ENCODE measurements around the gene MFSD6. TPM values are rescaled to one million over a fixed set of nuclear protein-coding genes. Genes with fewer than 3 reads are reported as not detected.

The MFSD6 gene
- polyA plus RNA-seq, 2 of the 4 experiments (the other 2 are of a cell fraction), result 14.3 to 41.3 TPM

DNA sequence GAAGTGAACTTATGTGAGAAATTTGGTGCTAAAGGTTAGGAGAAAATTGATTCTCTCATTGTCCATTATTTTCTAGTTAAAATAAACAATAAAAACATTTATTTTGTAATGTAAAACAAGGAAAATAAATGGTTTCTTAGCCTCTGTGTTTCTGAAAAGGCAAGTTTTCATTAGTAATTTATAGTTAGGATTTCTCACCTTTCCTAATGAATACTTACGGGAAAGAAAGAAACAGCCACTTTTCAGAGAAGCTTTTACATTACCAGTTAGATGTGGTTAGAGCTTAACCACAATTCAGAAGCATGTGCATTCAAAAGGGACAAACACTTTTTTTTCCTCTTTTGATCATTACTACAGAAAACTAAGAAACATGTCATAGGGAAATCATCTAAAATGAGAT, 107.5 kb downstream of the MFSD6 start:
- TF ChIP-seq, protein P1, sequence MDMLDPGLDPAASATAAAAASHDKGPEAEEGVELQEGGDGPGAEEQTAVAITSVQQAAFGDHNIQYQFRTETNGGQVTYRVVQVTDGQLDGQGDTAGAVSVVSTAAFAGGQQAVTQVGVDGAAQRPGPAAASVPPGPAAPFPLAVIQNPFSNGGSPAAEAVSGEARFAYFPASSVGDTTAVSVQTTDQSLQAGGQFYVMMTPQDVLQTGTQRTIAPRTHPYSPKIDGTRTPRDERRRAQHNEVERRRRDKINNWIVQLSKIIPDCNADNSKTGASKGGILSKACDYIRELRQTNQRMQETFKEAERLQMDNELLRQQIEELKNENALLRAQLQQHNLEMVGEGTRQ (IDR thresholded peaks at IDR 0.05), result no peak
- TF ChIP-seq FOSL2 (IDR thresholded peaks at IDR 0.05), result no peak
- TF ChIP-seq FOSL2 (CRISPR knock-in tag; IDR thresholded peaks at IDR 0.05), result no peak
- no peak for TF ChIP-seq POLR2AphosphoS2 (conservative IDR thresholded peaks at IDR 0.05; ENCODE audit: low read length)
- no peak for TF ChIP-seq FOSB (CRISPR knock-in tag; IDR thresholded peaks at IDR 0.05)
- no peak for TF ChIP-seq CEBPB (IDR thresholded peaks at IDR 0.05)
- TF ChIP-seq, protein P2, sequence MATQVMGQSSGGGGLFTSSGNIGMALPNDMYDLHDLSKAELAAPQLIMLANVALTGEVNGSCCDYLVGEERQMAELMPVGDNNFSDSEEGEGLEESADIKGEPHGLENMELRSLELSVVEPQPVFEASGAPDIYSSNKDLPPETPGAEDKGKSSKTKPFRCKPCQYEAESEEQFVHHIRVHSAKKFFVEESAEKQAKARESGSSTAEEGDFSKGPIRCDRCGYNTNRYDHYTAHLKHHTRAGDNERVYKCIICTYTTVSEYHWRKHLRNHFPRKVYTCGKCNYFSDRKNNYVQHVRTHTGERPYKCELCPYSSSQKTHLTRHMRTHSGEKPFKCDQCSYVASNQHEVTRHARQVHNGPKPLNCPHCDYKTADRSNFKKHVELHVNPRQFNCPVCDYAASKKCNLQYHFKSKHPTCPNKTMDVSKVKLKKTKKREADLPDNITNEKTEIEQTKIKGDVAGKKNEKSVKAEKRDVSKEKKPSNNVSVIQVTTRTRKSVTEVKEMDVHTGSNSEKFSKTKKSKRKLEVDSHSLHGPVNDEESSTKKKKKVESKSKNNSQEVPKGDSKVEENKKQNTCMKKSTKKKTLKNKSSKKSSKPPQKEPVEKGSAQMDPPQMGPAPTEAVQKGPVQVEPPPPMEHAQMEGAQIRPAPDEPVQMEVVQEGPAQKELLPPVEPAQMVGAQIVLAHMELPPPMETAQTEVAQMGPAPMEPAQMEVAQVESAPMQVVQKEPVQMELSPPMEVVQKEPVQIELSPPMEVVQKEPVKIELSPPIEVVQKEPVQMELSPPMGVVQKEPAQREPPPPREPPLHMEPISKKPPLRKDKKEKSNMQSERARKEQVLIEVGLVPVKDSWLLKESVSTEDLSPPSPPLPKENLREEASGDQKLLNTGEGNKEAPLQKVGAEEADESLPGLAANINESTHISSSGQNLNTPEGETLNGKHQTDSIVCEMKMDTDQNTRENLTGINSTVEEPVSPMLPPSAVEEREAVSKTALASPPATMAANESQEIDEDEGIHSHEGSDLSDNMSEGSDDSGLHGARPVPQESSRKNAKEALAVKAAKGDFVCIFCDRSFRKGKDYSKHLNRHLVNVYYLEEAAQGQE (IDR thresholded peaks at IDR 0.05), result no peak
- no peak for TF ChIP-seq RFX5 (IDR thresholded peaks at IDR 0.05)
- no peak for TF ChIP-seq ZSCAN20 (CRISPR knock-in tag; IDR thresholded peaks at IDR 0.05)
- TF ChIP-seq FOXS1 (CRISPR knock-in tag; IDR thresholded peaks at IDR 0.05), result no peak
- TF ChIP-seq HEYL (CRISPR knock-in tag; IDR thresholded peaks at IDR 0.05), result no peak
- TF ChIP-seq HOXB13 (CRISPR knock-in tag; IDR thresholded peaks at IDR 0.05; ENCODE audit: low read depth), result no peak
- TF ChIP-seq, protein P3, sequence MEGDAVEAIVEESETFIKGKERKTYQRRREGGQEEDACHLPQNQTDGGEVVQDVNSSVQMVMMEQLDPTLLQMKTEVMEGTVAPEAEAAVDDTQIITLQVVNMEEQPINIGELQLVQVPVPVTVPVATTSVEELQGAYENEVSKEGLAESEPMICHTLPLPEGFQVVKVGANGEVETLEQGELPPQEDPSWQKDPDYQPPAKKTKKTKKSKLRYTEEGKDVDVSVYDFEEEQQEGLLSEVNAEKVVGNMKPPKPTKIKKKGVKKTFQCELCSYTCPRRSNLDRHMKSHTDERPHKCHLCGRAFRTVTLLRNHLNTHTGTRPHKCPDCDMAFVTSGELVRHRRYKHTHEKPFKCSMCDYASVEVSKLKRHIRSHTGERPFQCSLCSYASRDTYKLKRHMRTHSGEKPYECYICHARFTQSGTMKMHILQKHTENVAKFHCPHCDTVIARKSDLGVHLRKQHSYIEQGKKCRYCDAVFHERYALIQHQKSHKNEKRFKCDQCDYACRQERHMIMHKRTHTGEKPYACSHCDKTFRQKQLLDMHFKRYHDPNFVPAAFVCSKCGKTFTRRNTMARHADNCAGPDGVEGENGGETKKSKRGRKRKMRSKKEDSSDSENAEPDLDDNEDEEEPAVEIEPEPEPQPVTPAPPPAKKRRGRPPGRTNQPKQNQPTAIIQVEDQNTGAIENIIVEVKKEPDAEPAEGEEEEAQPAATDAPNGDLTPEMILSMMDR (IDR thresholded peaks at IDR 0.05), result no peak
- TF ChIP-seq, protein P4, sequence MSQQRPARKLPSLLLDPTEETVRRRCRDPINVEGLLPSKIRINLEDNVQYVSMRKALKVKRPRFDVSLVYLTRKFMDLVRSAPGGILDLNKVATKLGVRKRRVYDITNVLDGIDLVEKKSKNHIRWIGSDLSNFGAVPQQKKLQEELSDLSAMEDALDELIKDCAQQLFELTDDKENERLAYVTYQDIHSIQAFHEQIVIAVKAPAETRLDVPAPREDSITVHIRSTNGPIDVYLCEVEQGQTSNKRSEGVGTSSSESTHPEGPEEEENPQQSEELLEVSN (IDR thresholded peaks at IDR 0.05; ENCODE audit: borderline replicate concordance, low read depth), result no peak
- no peak for TF ChIP-seq EP300 (IDR thresholded peaks at IDR 0.05)
- TF ChIP-seq SREBF2 (IDR thresholded peaks at IDR 0.05), result no peak
- no peak for TF ChIP-seq CBX2 (IDR thresholded peaks at IDR 0.05; ENCODE audit: borderline replicate concordance, low read depth)
- TF ChIP-seq, protein P5, sequence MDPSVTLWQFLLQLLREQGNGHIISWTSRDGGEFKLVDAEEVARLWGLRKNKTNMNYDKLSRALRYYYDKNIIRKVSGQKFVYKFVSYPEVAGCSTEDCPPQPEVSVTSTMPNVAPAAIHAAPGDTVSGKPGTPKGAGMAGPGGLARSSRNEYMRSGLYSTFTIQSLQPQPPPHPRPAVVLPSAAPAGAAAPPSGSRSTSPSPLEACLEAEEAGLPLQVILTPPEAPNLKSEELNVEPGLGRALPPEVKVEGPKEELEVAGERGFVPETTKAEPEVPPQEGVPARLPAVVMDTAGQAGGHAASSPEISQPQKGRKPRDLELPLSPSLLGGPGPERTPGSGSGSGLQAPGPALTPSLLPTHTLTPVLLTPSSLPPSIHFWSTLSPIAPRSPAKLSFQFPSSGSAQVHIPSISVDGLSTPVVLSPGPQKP (IDR thresholded peaks at IDR 0.05; ENCODE audit: low read depth, low read length), result no peak
- TF ChIP-seq ZNF302 (CRISPR knock-in tag; IDR thresholded peaks at IDR 0.05), result no peak
- CTCF ChIA-PET, result no interaction called here
- POLR2A ChIA-PET, result no interaction called here
- DNase-seq (ENCODE audit: low read depth in 1 of 2, low spot score in 1 of 2), result no peak
- ATAC-seq, result no peak
- peaks cover 5% of the 10 kb centered on the region; the same call in 1 of the 3 replicates for H3K4me1 ChIP-seq
- H3K4me3 ChIP-seq, result no peak overlapping the region
- 91% methylated on average over 1 of the region's 1 CpG for WGBS (ENCODE audit: missing lambda C conversion rate)
- no peak for FAIRE-seq
- H3K27ac ChIP-seq, result no peak overlapping the region
- H3K4me2 ChIP-seq, result no peak overlapping the region
- no peaks in the 10 kb centered on the region for H3K9me3 ChIP-seq

DNA sequence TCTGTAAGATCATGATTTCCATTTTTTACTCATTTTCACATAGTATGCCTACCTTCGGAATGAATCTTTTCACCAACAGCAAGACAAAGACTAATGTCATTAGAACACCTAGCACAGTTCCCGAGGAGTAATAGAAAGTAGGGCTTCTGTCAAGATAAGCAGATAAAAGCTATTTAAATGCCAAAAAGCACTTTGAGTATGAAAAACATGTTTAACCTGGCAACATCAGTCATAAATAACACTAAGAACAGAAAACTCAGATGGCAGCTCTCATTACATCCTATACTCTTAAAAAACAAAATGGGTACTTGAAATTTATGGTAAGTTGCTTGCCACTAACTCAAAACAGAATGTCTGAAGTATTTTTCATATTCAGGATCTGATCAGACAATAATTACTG, 109.3 kb downstream of the MFSD6 start:
- 93% methylated on average over 2 of the region's 2 CpGs for WGBS (ENCODE audit: missing lambda C conversion rate)
- FAIRE-seq (no peak), DNase-seq (ENCODE audit: low read depth in 1 of 2, low spot score in 1 of 2) (no peak), ATAC-seq (no peak)
- H3K9me3 ChIP-seq, result no peaks in the 10 kb centered on the region
- TF ChIP-seq, protein P6, sequence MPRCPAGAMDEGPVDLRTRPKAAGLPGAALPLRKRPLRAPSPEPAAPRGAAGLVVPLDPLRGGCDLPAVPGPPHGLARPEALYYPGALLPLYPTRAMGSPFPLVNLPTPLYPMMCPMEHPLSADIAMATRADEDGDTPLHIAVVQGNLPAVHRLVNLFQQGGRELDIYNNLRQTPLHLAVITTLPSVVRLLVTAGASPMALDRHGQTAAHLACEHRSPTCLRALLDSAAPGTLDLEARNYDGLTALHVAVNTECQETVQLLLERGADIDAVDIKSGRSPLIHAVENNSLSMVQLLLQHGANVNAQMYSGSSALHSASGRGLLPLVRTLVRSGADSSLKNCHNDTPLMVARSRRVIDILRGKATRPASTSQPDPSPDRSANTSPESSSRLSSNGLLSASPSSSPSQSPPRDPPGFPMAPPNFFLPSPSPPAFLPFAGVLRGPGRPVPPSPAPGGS (IDR thresholded peaks at IDR 0.05), result no peak
- TF ChIP-seq CHD4 (IDR thresholded peaks at IDR 0.05; ENCODE audit: borderline replicate concordance) (no peak), NR3C1 (IDR thresholded peaks at IDR 0.05) (no peak)
- H3K4me1 ChIP-seq, result no peaks in the 10 kb centered on the region
- H3K4me2 ChIP-seq, result no peak overlapping the region
- ChIA-PET CTCF (interaction anchor here (0.6 to 0.7 kb wide), 2 partner anchors 107 to 666 kb away, joined by 3 read pairs; no protein-coding TSS in a partner anchor), POLR2A (interaction anchor here (0.6 to 0.7 kb wide), 2 partner anchors 16 to 497 kb away, joined by 3 to 4 read pairs; partner anchors contain the start of gene STAT1)
- H3K4me3 ChIP-seq, result no peak overlapping the region
- no peak overlapping the region for H3K27ac ChIP-seq
